Neural cell (in vitro differentiated cells): Measurements from ENCODE around the gene MXRA8. TPM values are rescaled to one million over a fixed set of nuclear protein-coding genes. Genes with fewer than 3 reads are reported as not detected.

ENCODE experiments used
- H2AFZ ChIP-seq: fragments of 200-600, 300-800 bp; sonication (generic), shearing (Covaris generic); 2 replicates; pipeline ENCODE4 v1.6.0; 2014; ENCODE audit warnings: low read depth, mild to moderate bottlenecking, antibody characterized with exemption, low read length, moderate library complexity
- H3F3A ChIP-seq: fragments of 200-600 bp; shearing (Covaris generic); 2 replicates; pipeline ENCODE4 v1.6.1; 2016; ENCODE audit warnings: mild to moderate bottlenecking, moderate library complexity, mixed read lengths, antibody characterized with exemption, low read length; ENCODE audit not compliant: insufficient read depth, poor library complexity, severe bottlenecking
- H3K27ac ChIP-seq: fragments of 200-600, 300-800 bp; sonication (generic), shearing (Covaris generic); 2 replicates; pipeline ENCODE4 v1.5.1; 2014; ENCODE audit warnings: mild to moderate bottlenecking, low read length, moderate library complexity
- H3K27me3 ChIP-seq: fragments of 300-800, 200-600 bp; sonication (generic), shearing (Covaris generic); 2 replicates; pipeline ENCODE4 v1.6.0; 2014; ENCODE audit warnings: mild to moderate bottlenecking, low read depth, low read length, moderate library complexity; ENCODE audit not compliant: insufficient read depth
- H3K36me3 ChIP-seq: fragments of 300-800, 200-600 bp; sonication (generic), shearing (Covaris generic); 2 replicates; pipeline ENCODE4 v1.5.1; 2014; ENCODE audit warnings: mild to moderate bottlenecking, antibody characterized with exemption, low read length, moderate library complexity; ENCODE audit not compliant: insufficient read depth
- H3K4me2 ChIP-seq: fragments of 300-800, 200-600 bp; sonication (generic), shearing (Covaris generic); 2 replicates; pipeline ENCODE4 v1.6.0; 2014; ENCODE audit warnings: mild to moderate bottlenecking, low read length
- H3K4me3 ChIP-seq: fragments of 300-800, 200-600 bp; sonication (generic), shearing (Covaris generic); 2 replicates; pipeline ENCODE4 v1.5.1; 2014; ENCODE audit warnings: mild to moderate bottlenecking, low read length, moderate library complexity
- H3K79me2 ChIP-seq: fragments of 200-600 bp; shearing (Covaris generic); replicated peaks from 2 replicates; pipeline ENCODE4 v1.6.0; 2014; ENCODE audit warnings: mild to moderate bottlenecking, low read length, moderate library complexity; ENCODE audit not compliant: insufficient read depth
- H3K9ac ChIP-seq: fragments of 300-800, 200-600 bp; sonication (generic), shearing (Covaris generic); 2 replicates; pipeline ENCODE4 v1.6.1; 2016; ENCODE audit warnings: mild to moderate bottlenecking, low read length, mixed read lengths
- H3K9me2 ChIP-seq: fragments of 200-600 bp; shearing (Covaris generic); 2 replicates; pipeline ENCODE4 v1.6.1; 2016; ENCODE audit warnings: mild to moderate bottlenecking, low read length, mixed read lengths; ENCODE audit not compliant: insufficient read depth
- H3K9me3 ChIP-seq: fragments of 200-600, 300-800 bp; sonication (generic), shearing (Covaris generic); 2 replicates; pipeline ENCODE4 v1.6.1; 2016; ENCODE audit warnings: mild to moderate bottlenecking, mixed run types, low read length, moderate library complexity, mixed read lengths
- H4K20me1 ChIP-seq: fragments of 200-600 bp; shearing (Covaris generic); 2 replicates; pipeline ENCODE4 v1.6.1; 2016; ENCODE audit warnings: mild to moderate bottlenecking, mixed run types; ENCODE audit not compliant: insufficient read depth
- CTCF ChIP-seq: fragments of 450-650 bp; IDR thresholded peaks from 2 replicates; pipeline ENCODE4 v1.5.1; 2014; ENCODE audit warnings: antibody characterized with exemption, mild to moderate bottlenecking, moderate library complexity; ENCODE audit not compliant: poor library complexity, severe bottlenecking
- EP300 ChIP-seq: fragments of 450-650 bp; conservative IDR thresholded peaks from 2 replicates; pipeline ENCODE4 v1.6.1; 2014; ENCODE audit warnings: antibody characterized with exemption, mild to moderate bottlenecking, moderate library complexity; ENCODE audit not compliant: poor library complexity, severe bottlenecking
- EZH2 ChIP-seq: fragments of 200-600, 300-800 bp; shearing (Covaris generic), sonication (generic); IDR thresholded peaks from 2 replicates; pipeline ENCODE4 v1.6.1; 2014; ENCODE audit warnings: antibody characterized with exemption, low read length, borderline replicate concordance, mild to moderate bottlenecking; ENCODE audit not compliant: insufficient read depth, poor library complexity, severe bottlenecking
- MXI1 ChIP-seq: fragments of 450-650 bp; conservative IDR thresholded peaks from 2 replicates; pipeline ENCODE4 v1.6.1; 2014; ENCODE audit warnings: antibody characterized with exemption, mild to moderate bottlenecking; ENCODE audit not compliant: poor library complexity, severe bottlenecking
- POLR2AphosphoS5 ChIP-seq: IDR thresholded peaks from 2 replicates; pipeline ENCODE4 v1.6.1; 2012
- RAD21 ChIP-seq: fragments of 450-650 bp; conservative IDR thresholded peaks from 2 replicates; pipeline ENCODE4 v1.6.1; 2014; ENCODE audit warnings: antibody characterized with exemption, mild to moderate bottlenecking, moderate library complexity
- REST ChIP-seq: IDR thresholded peaks from 2 replicates; pipeline ENCODE4 v1.6.1; 2012; ENCODE audit warnings: borderline replicate concordance
- SMC3 ChIP-seq: fragments of 450-650 bp; conservative IDR thresholded peaks from 2 replicates; pipeline ENCODE4 v1.6.1; 2014; ENCODE audit warnings: antibody characterized with exemption, mild to moderate bottlenecking, moderate library complexity; ENCODE audit not compliant: poor library complexity
- TAF1 ChIP-seq: IDR thresholded peaks from 2 replicates; pipeline ENCODE4 v1.6.1; 2012; ENCODE audit warnings: low read depth
- polyA plus RNA-seq: library from polyadenylated mRNA; depleted of rRNA; stranded (reverse); fragments of >200 nt; gene quantifications from 2 replicates; pipeline ENCODE4 v1.2.3, GENCODE V29; 2014

MXRA8 gene
- polyA plus RNA-seq, 1 donor from 2014 or later, result 1.7 TPM

DNA sequence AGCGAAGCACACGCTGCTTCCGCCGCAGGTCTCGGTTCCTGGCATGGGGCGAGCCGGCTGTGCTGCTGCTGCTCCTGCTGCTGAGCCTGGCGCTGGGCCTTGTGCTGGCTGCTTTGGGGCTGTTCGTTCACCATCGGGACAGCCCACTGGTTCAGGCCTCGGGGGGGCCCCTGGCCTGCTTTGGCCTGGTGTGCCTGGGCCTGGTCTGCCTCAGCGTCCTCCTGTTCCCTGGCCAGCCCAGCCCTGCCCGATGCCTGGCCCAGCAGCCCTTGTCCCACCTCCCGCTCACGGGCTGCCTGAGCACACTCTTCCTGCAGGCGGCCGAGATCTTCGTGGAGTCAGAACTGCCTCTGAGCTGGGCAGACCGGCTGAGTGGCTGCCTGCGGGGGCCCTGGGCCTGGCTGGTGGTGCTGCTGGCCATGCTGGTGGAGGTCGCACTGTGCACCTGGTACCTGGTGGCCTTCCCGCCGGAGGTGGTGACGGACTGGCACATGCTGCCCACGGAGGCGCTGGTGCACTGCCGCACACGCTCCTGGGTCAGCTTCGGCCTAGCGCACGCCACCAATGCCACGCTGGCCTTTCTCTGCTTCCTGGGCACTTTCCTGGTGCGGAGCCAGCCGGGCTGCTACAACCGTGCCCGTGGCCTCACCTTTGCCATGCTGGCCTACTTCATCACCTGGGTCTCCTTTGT, 24.7 kb downstream of the MXRA8 start:
- Histone ChIP-seq H3K9me3 (no peaks in the 10 kb centered on the region), H4K20me1 (no peaks in the 10 kb centered on the region), H3K4me2 (no peak overlapping the region), H3K27ac (no peak overlapping the region), H2AFZ (no peak overlapping the region), H3K27me3 (no peaks in the 10 kb centered on the region), H3F3A (no peaks in the 10 kb centered on the region), H3K9me2 (no peaks in the 10 kb centered on the region), H3K4me3 (no peak overlapping the region), H3K36me3 (no peaks in the 10 kb centered on the region), H3K9ac (no peak overlapping the region), H3K79me2 (no peaks in the 10 kb centered on the region)
- TF ChIP-seq REST (no peak), POLR2AphosphoS5 (no peak)

GRCh38 chr1:1332774-1333480, 25.4 kb downstream of the MXRA8 start:
- Histone ChIP-seq H3K27ac (no peak overlapping the region), H3K9me3 (no peaks in the 10 kb centered on the region), H4K20me1 (no peaks in the 10 kb centered on the region), H3K79me2 (no peaks in the 10 kb centered on the region), H3K4me3 (no peak overlapping the region), H3F3A (no peaks in the 10 kb centered on the region), H2AFZ (no peak overlapping the region), H3K36me3 (no peaks in the 10 kb centered on the region), H3K4me2 (no peak overlapping the region), H3K9me2 (no peaks in the 10 kb centered on the region), H3K27me3 (no peaks in the 10 kb centered on the region), H3K9ac (no peak overlapping the region)
- TF ChIP-seq REST (no peak), POLR2AphosphoS5 (no peak), MXI1 (no peak), EZH2 (no peak), EP300 (no peak), TAF1 (no peak), SMC3 (no peak), CTCF (no peak), RAD21 (no peak)
